H1 (cell line): ENCODE results near the gene KRT72. TPM values are rescaled to one million over a fixed set of nuclear protein-coding genes. Genes with fewer than 3 reads are reported as not detected.
A peak's percentile ranks its signal among the peaks of the same experiment; 100 is the strongest.

Experiments
- CTCF ChIA-PET: fragments of 300-600 bp; sonication (Branson Sonifier 250); formaldehyde crosslinking; loops from one replicate; lab custom pipeline; 2021; ENCODE audit not compliant: partially characterized antibody; lab: Charles Lee
- POLR2A ChIA-PET: fragments of 300-600 bp; sonication (Branson Sonifier 250); formaldehyde crosslinking; loops from one replicate; lab custom pipeline; 2021; ENCODE audit warnings: inconsistent platforms; ENCODE audit not compliant: partially characterized antibody; lab: Charles Lee
- DNase-seq, 2 experiments: peaks; one replicate each; pipeline versions ENCODE4 v3.0.0 to v3.0.0-alpha.2; 2010 to 2022; ENCODE audit warnings: low spot score in 2 of 2, low read depth in 1 of 2, mixed read lengths in 1 of 2
- FAIRE-seq: peaks from 2 replicates; lab custom pipeline; 2011; peaks lifted over from hg19 to GRCh38; lab: Jason Lieb, UNC
- H2AFZ ChIP-seq: 2 replicates; pipeline ENCODE4 v1.8.1; 2012; ENCODE audit warnings: low read length, inconsistent platforms
- H2AK5ac ChIP-seq: 2 replicates; pipeline ENCODE4 v1.6.1; 2013; ENCODE audit warnings: low read depth, low read length
- H2BK120ac ChIP-seq: replicated peaks from 2 replicates; pipeline ENCODE3; 2013; ENCODE audit warnings: low read depth, low read length, inconsistent platforms
- H2BK12ac ChIP-seq: 2 replicates; pipeline ENCODE4 v1.6.1; 2013; ENCODE audit warnings: low read depth, low read length
- H2BK15ac ChIP-seq: 2 replicates; pipeline ENCODE4 v1.6.1; 2013; ENCODE audit warnings: low read length
- H2BK20ac ChIP-seq: 2 replicates; pipeline ENCODE4 v1.6.1; 2013; ENCODE audit warnings: low read length
- H2BK5ac ChIP-seq: 2 replicates; pipeline ENCODE4 v1.6.1; 2013; ENCODE audit warnings: low read depth, low read length
- H3K14ac ChIP-seq: 2 replicates; pipeline ENCODE4 v1.6.1; 2013; ENCODE audit warnings: inconsistent platforms; ENCODE audit not compliant: insufficient read length
- H3K18ac ChIP-seq: 2 replicates; pipeline ENCODE4 v1.6.1; 2013; ENCODE audit warnings: low read length; ENCODE audit errors: extremely low read depth
- H3K23ac ChIP-seq: 2 replicates; pipeline ENCODE4 v1.6.1; 2013; ENCODE audit warnings: inconsistent platforms; ENCODE audit not compliant: insufficient read length
- H3K23me2 ChIP-seq: 2 replicates; pipeline ENCODE4 v1.6.1; 2013; ENCODE audit warnings: low read depth, low read length
- H3K27ac ChIP-seq: 2 replicates; pipeline ENCODE4 v1.6.1; 2011; ENCODE audit warnings: low read depth, low read length, inconsistent platforms
- H3K27me3 ChIP-seq, 4 experiments: replicated peaks in 1 of 4; 1 replicate in 1 of 4; 2 replicates in 3 of 4; pipeline versions ENCODE4 v1.6.1 to v1.8.1; 2011 to 2013; ENCODE audit warnings: low read length in 3 of 4, mild to moderate bottlenecking in 3 of 4, inconsistent platforms in 2 of 4, mixed read lengths in 2 of 4, moderate library complexity in 1 of 4; ENCODE audit not compliant: control insufficient read depth in 3 of 4, insufficient read depth in 3 of 4; ENCODE audit errors: extremely low read depth in 1 of 4
- H3K36me3 ChIP-seq, 4 experiments: 2 replicates each; pipeline versions ENCODE4 v1.6.1 to v1.8.1; 2011 to 2013; ENCODE audit warnings: mild to moderate bottlenecking in 4 of 4, low read length in 3 of 4, moderate library complexity in 2 of 4, control low read depth in 1 of 4, inconsistent platforms in 1 of 4; ENCODE audit not compliant: insufficient read depth in 4 of 4, control insufficient read depth in 2 of 4
- H3K4ac ChIP-seq: replicated peaks from 2 replicates; pipeline ENCODE3; 2013; ENCODE audit warnings: low read length, low read depth, mixed read lengths, inconsistent platforms; ENCODE audit not compliant: insufficient read length
- H3K4me1 ChIP-seq, 4 experiments: replicated peaks in 1 of 4; 1 replicate in 1 of 4; 2 replicates in 3 of 4; pipeline versions ENCODE4 v1.6.1 to v1.8.1; 2011 to 2013; ENCODE audit warnings: low read length in 3 of 4, inconsistent platforms in 2 of 4, mixed read lengths in 1 of 4; ENCODE audit not compliant: insufficient read depth in 4 of 4, control insufficient read depth in 3 of 4
- H3K4me2 ChIP-seq, 2 experiments: 2 replicates each; pipeline versions ENCODE4 v1.6.1 to v1.8.1; 2011 to 2013; ENCODE audit warnings: low read depth in 2 of 2, low read length in 2 of 2, control low read depth in 1 of 2, inconsistent platforms in 1 of 2, mild to moderate bottlenecking in 1 of 2; ENCODE audit not compliant: insufficient read depth in 1 of 2
- H3K4me3 ChIP-seq, 4 experiments: fragments of 200-600, 300-600 bp in 1 of 4; sonication (generic), shearing (Covaris generic), sonication (Bioruptor Twin) in 1 of 4; 2 replicates each; pipeline versions ENCODE4 v1.5.1 to v1.8.1; 2011 to 2016; ENCODE audit warnings: low read length in 4 of 4, low read depth in 3 of 4, control low read depth in 2 of 4, inconsistent platforms in 2 of 4, mild to moderate bottlenecking in 2 of 4, mixed read lengths in 1 of 4, moderate library complexity in 1 of 4; ENCODE audit not compliant: insufficient read depth in 2 of 4; ENCODE audit errors: extremely low read depth in 1 of 4
- H3K56ac ChIP-seq: replicated peaks from 2 replicates; pipeline ENCODE3; 2013; ENCODE audit warnings: low read depth, mild to moderate bottlenecking, mixed read lengths, low read length, inconsistent platforms; ENCODE audit not compliant: insufficient read length
- H3K79me1 ChIP-seq: 2 replicates; pipeline ENCODE4 v1.6.1; 2013; ENCODE audit warnings: low read depth, low read length, control low read depth
- H3K79me2 ChIP-seq, 2 experiments: 2 replicates each; pipeline versions ENCODE4 v1.6.1 to v1.8.1; 2012 to 2013; ENCODE audit warnings: low read length in 2 of 2, mild to moderate bottlenecking in 2 of 2, inconsistent platforms in 1 of 2; ENCODE audit not compliant: insufficient read depth in 2 of 2, control insufficient read depth in 1 of 2
- H3K9ac ChIP-seq, 4 experiments: replicated peaks in 1 of 4; 1 replicate in 1 of 4; 2 replicates in 3 of 4; pipeline versions ENCODE4 v1.6.1 to v1.8.1; 2011 to 2013; ENCODE audit warnings: low read depth in 3 of 4, low read length in 3 of 4, control low read depth in 2 of 4, mild to moderate bottlenecking in 2 of 4, moderate library complexity in 2 of 4, inconsistent platforms in 1 of 4; ENCODE audit errors: extremely low read depth in 1 of 4
- H3K9me3 ChIP-seq, 2 experiments: 2 replicates each; pipeline versions ENCODE4 v1.6.1 to v1.8.1; 2012 to 2013; ENCODE audit warnings: mild to moderate bottlenecking in 2 of 2, moderate library complexity in 2 of 2, control low read depth in 1 of 2, inconsistent platforms in 1 of 2, low read depth in 1 of 2, low read length in 1 of 2, mixed read lengths in 1 of 2; ENCODE audit not compliant: insufficient read depth in 2 of 2
- H4K20me1 ChIP-seq, 2 experiments: replicated peaks in 1 of 2; 2 replicates each; pipeline versions ENCODE3 to v1.8.1; 2011 to 2013; ENCODE audit warnings: inconsistent platforms in 2 of 2, low read length in 2 of 2, mild to moderate bottlenecking in 1 of 2; ENCODE audit not compliant: insufficient read depth in 2 of 2, control insufficient read depth in 1 of 2
- H4K5ac ChIP-seq: 2 replicates; pipeline ENCODE4 v1.6.1; 2013; ENCODE audit warnings: low read length, low read depth, mixed read lengths, inconsistent platforms; ENCODE audit not compliant: insufficient read length
- H4K8ac ChIP-seq: 2 replicates; pipeline ENCODE4 v1.8.0; 2013; ENCODE audit warnings: mild to moderate bottlenecking, moderate library complexity, low read length, inconsistent platforms; ENCODE audit not compliant: insufficient read depth; ENCODE audit errors: extremely low read depth
- H4K91ac ChIP-seq: replicated peaks from 2 replicates; pipeline ENCODE3; 2013; ENCODE audit warnings: low read length, mixed read lengths, inconsistent platforms; ENCODE audit not compliant: insufficient read length
- BACH1 ChIP-seq: IDR thresholded peaks from 2 replicates; pipeline ENCODE4 v1.6.1; 2012; ENCODE audit warnings: low read length, improper control_type of control experiment
- GTF2F1 ChIP-seq: IDR thresholded peaks from 2 replicates; pipeline ENCODE4 v1.6.1; 2012; ENCODE audit warnings: low read depth, low read length, improper control_type of control experiment, borderline replicate concordance
- KDM4A ChIP-seq: IDR thresholded peaks from one replicate; pipeline ENCODE4 v1.7.1; 2012; ENCODE audit warnings: low read depth, mild to moderate bottlenecking, moderate library complexity, low read length, inconsistent platforms; ENCODE audit not compliant: severe bottlenecking
- KDM5A ChIP-seq: fragments of 200-600 bp; IDR thresholded peaks from 2 replicates; pipeline ENCODE4 v1.7.1; 2012; ENCODE audit warnings: mild to moderate bottlenecking, low read length, inconsistent platforms, mixed read lengths
- RBBP5 ChIP-seq: IDR thresholded peaks from 2 replicates; pipeline ENCODE4 v1.7.1; 2012; ENCODE audit warnings: low read depth, mild to moderate bottlenecking, inconsistent platforms, low read length, moderate library complexity, borderline replicate concordance
- TBP ChIP-seq: IDR thresholded peaks from 2 replicates; pipeline ENCODE4 v1.6.1; 2011; ENCODE audit warnings: low read depth, low read length, improper control_type of control experiment
- ZNF274 ChIP-seq: IDR thresholded peaks from 2 replicates; pipeline ENCODE4 v1.7.0; 2012; ENCODE audit warnings: low read length, borderline replicate concordance; ENCODE audit errors: extremely low read depth
- WGBS, 2 experiments: shearing (Covaris generic) in 1 of 2; methylation state at CpG; one replicate each; pipeline versions ENCODE4 v1.1.6 to v1.1.7; 2013 to 2015; ENCODE audit warnings: low lambda C conversion rate in 2 of 2, mixed read lengths in 2 of 2, inconsistent platforms in 1 of 2, low coverage in 1 of 2, missing lambda C conversion rate in 1 of 2; ENCODE audit not compliant: insufficient replicate concordance in 2 of 2, insufficient coverage in 1 of 2, insufficient read length in 1 of 2; ENCODE audit errors: extremely low coverage in 1 of 2, missing lambda C conversion rate in 1 of 2; 5-methylcytosine and 5-hydroxymethylcytosine counted together
- polyA plus RNA-seq, 7 experiments: library from polyadenylated mRNA; depleted of rRNA in 3 of 7; stranded (reverse) in 5 of 7; unstranded in 2 of 7; fragments of >200 nt in 5 of 7; fragments of 200-250 nt in 2 of 7; gene quantifications; 1 replicate in 5 of 7; 2 replicates in 1 of 7; 4 replicates in 1 of 7; pipeline versions ENCODE4 v1.2.1 to v1.2.3, GENCODE V29; 2011 to 2013; ENCODE audit warnings: missing spikeins in 2 of 7, mixed read lengths in 2 of 7
- total RNA-seq: library from RNA; stranded (reverse); fragmentation: NEBNext Ultra II Directional; extraction: Animal tissue kit (Norgen Biotek cat#: 25700); gene quantifications from 2 replicates; pipeline ENCODE4 v1.2.1, GENCODE V29; 2021
- TF ChIP-seq, protein P1 (sequence below): IDR thresholded peaks from 2 replicates; pipeline ENCODE4 v1.6.1; 2011; ENCODE audit warnings: low read length, improper control_type of control experiment
- TF ChIP-seq, protein P2 (sequence below): IDR thresholded peaks from 2 replicates; pipeline ENCODE4 v1.6.1; 2012; ENCODE audit warnings: inconsistent platforms

Gene KRT72
- total and polyA plus RNA-seq, 2 of the 8 experiments (the other 6 are each of a cell fraction or from before 2014, with no cell fraction given): not detected

DNA sequence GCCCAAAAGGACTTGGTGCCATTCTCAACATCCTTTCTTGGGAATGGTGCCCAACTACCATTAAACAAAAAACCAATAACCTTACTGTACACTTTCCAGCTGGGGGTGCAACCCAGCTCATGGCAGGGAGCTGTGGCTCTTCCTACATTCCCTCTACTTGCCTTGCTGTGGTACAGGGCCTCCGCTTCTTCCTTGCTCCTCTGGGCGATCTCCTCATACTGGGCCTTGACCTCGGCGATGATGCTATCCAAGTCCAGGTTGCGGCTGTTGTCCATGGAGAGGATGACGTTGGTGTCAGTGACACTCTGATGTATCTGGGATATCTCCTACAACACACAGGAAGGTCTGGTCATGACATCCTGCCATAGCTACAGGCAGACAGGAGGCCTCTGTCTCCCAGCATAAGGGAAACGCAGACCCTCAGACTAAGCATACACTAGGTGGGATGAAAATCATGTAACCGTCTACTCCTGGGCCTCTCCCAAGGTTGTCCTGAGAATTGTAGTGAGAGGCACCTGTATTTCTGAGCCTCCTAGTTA is 46.8 kb upstream of the KRT72 start:
- H2BK15ac ChIP-seq: no peak overlapping the region
- H3K79me2 ChIP-seq: no peaks in the 10 kb centered on the region
- no peak overlapping the region for H2BK20ac ChIP-seq
- no peak overlapping the region for H3K14ac ChIP-seq
- no peak overlapping the region for H3K4ac ChIP-seq
- no peaks in the 10 kb centered on the region for H3K4me1 ChIP-seq
- no peak overlapping the region for H3K18ac ChIP-seq
- DNase-seq (peak in 1 of 2 experiments; percentile 11), FAIRE-seq (no peak)
- no peak overlapping the region for H3K4me3 ChIP-seq
- 96% methylated on average over 8 of the region's 8 CpGs; no CpG with 5 or more reads in 1 of the 2 experiments for WGBS, 2 experiments
- H3K27me3 ChIP-seq: peaks cover 0 to 3% (median 0%) of the 10 kb centered on the region in 4 experiments; a peak in 1 of 7 replicates
- H3K4me2 ChIP-seq: no peak overlapping the region
- no peak overlapping the region for H4K8ac ChIP-seq
- POLR2A ChIA-PET: no interaction called here
- no peak overlapping the region for H2BK120ac ChIP-seq
- CTCF ChIA-PET: interaction anchor here (0.8 to 2.2 kb wide), 18 partner anchors 17 to 406 kb away, joined by 3 to 8 read pairs (median 4); no protein-coding TSS in a partner anchor
- no peak overlapping the region for H2AK5ac ChIP-seq
- H4K20me1 ChIP-seq: no peaks in the 10 kb centered on the region
- H3K23ac ChIP-seq: no peak overlapping the region
- no peaks in the 10 kb centered on the region for H3K23me2 ChIP-seq
- no peaks in the 10 kb centered on the region for H3K79me1 ChIP-seq
- no peak overlapping the region for H4K5ac ChIP-seq
- H2BK5ac ChIP-seq: no peak overlapping the region
- no peak overlapping the region for H3K9ac ChIP-seq
- no peaks in the 10 kb centered on the region for H3K36me3 ChIP-seq
- no peak overlapping the region for H3K27ac ChIP-seq
- no peak overlapping the region for H2AFZ ChIP-seq
- H3K56ac ChIP-seq: no peak overlapping the region
- peaks cover 0 to 6% of the 10 kb centered on the region in 2 experiments; a peak in 1 of 4 replicates for H3K9me3 ChIP-seq
- peak overlapping the region; percentile 9 for H4K91ac ChIP-seq
- H2BK12ac ChIP-seq: no peak overlapping the region
- TF ChIP-seq, protein P1, sequence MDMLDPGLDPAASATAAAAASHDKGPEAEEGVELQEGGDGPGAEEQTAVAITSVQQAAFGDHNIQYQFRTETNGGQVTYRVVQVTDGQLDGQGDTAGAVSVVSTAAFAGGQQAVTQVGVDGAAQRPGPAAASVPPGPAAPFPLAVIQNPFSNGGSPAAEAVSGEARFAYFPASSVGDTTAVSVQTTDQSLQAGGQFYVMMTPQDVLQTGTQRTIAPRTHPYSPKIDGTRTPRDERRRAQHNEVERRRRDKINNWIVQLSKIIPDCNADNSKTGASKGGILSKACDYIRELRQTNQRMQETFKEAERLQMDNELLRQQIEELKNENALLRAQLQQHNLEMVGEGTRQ: no peak
- TF ChIP-seq RBBP5 (no peak), ZNF274 (no peak), KDM4A (no peak), KDM5A (no peak), GTF2F1 (no peak), BACH1 (no peak), TBP (no peak)
- TF ChIP-seq, protein P2, sequence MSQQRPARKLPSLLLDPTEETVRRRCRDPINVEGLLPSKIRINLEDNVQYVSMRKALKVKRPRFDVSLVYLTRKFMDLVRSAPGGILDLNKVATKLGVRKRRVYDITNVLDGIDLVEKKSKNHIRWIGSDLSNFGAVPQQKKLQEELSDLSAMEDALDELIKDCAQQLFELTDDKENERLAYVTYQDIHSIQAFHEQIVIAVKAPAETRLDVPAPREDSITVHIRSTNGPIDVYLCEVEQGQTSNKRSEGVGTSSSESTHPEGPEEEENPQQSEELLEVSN: no peak
